ENCODE results near the gene COL11A2.

GRCh38 chr6:33126101-33126714, 66.1 kb downstream of the COL11A2 start:
- TF ChIP-seq GATA3 (IDR thresholded peaks at IDR 0.05; ENCODE audit: low read depth, low read length) (no peak), GATA2 (IDR thresholded peaks at IDR 0.05; ENCODE audit: low read depth, low read length) (no peak)
